OCI-LY3 (cell line): ENCODE results near the gene ZNF468.

Experiments
- CTCF ChIP-seq: fragments of 200-600, 300-600 bp; sonication (generic); IDR thresholded peaks from 2 replicates; pipeline ENCODE4 v1.5.1; 2014; ENCODE audit warnings: antibody characterized with exemption, low read length, low read depth
- EZH2phosphoT487 ChIP-seq: fragments of 200-600 bp; shearing (Covaris generic); IDR thresholded peaks from 2 replicates; pipeline ENCODE4 v1.6.1; 2018; ENCODE audit warnings: antibody characterized with exemption, mixed run types, low read depth

GRCh38 chr19:52809801-52810200 is 47.6 kb downstream of the ZNF468 start:
- TF ChIP-seq CTCF: no peak
- no peak for TF ChIP-seq EZH2phosphoT487
